Measurements from ENCODE around the gene CDH5.

The CDH5 gene

DNA sequence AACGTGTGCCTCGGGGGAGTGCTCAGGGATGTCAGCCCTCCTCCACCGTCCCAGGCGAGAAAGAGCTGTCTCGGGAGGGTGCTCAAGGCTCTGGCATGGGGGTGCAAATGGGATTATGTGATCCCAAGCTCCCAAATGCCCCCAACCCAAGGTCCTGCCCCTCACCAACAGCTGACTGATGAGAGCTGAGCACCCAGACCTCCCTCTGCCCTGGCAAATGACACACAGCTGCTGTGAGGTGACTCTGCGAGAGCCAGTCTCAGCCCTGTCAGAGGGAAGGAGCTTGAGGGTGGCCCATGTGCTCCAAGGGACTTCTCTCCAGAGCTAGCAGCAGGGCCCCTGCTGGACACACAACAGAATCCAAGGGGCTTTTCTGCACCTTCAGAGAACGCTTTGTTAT is 7.7 kb downstream of the CDH5 start:
- H3K18ac ChIP-seq (ENCODE audit: low read length): no peak overlapping the region
- no peak overlapping the region for H3K4me3 ChIP-seq (ENCODE audit: low read length)
- no peaks in the 10 kb centered on the region for H3K79me2 ChIP-seq (ENCODE audit: control insufficient read depth, insufficient read depth, low read length)
- no peaks in the 10 kb centered on the region for H3K79me1 ChIP-seq (ENCODE audit: low read length)
- H2BK120ac ChIP-seq (ENCODE audit: low read depth, low read length): no peak overlapping the region
- no peak overlapping the region for H3K4me2 ChIP-seq (ENCODE audit: low read length)
- H3K36me3 ChIP-seq (ENCODE audit: control insufficient read depth, insufficient read depth, low read length): no peaks in the 10 kb centered on the region
- no peaks in the 10 kb centered on the region for H3K4me1 ChIP-seq (ENCODE audit: control insufficient read depth, low read depth, low read length)
- no peaks in the 10 kb centered on the region for H3K27me3 ChIP-seq (ENCODE audit: insufficient read depth, low read length, poor library complexity)
- H3K9ac ChIP-seq (ENCODE audit: low read length): no peak overlapping the region
- H4K5ac ChIP-seq (ENCODE audit: low read length): no peak overlapping the region
- WGBS (ENCODE audit: extremely low coverage, insufficient coverage, low lambda C conversion rate): no CpG with 5 or more reads among the region's 7 CpGs
- H3K56ac ChIP-seq (ENCODE audit: low read length): no peak overlapping the region
- H2BK15ac ChIP-seq (replicated peaks; ENCODE audit: low read depth): no peak overlapping the region
- no peak overlapping the region for H2BK5ac ChIP-seq (ENCODE audit: low read length)
- no peak overlapping the region for H3K4ac ChIP-seq (ENCODE audit: low read depth, low read length)
- DNase-seq: no peak
- H3K23ac ChIP-seq (ENCODE audit: low read length): no peak overlapping the region
- no peak overlapping the region for H2AK5ac ChIP-seq (ENCODE audit: low read length)
- H4K8ac ChIP-seq (ENCODE audit: low read depth, low read length): no peak overlapping the region
- no peak overlapping the region for H3K27ac ChIP-seq (ENCODE audit: low read depth, low read length)

DNA sequence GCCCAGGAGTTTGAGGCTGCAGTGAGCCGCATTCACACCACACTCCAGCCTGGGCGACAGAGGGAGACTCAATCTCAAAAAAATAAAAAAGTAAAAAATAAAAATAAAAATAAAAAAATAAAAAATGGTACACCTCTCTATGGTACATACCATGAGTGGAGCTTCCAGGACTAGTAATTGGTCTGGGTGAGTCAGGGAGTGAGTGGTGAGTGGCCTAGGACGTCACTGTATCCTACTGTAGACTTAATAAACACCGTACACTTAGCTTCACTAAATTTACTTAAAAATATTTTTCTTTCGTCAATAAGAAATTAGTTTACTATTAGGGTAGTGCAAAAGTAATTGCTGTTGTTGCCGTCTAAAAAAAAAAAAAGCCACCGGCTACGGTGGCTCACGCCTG is 9.0 kb downstream of the CDH5 start:
- Histone ChIP-seq H3K36me3 (ENCODE audit: control insufficient read depth, insufficient read depth, low read length) (no peaks in the 10 kb centered on the region), H2BK120ac (ENCODE audit: low read depth, low read length) (no peak overlapping the region), H3K27ac (ENCODE audit: low read depth, low read length) (no peak overlapping the region), H3K18ac (ENCODE audit: low read length) (no peak overlapping the region), H3K79me1 (ENCODE audit: low read length) (no peaks in the 10 kb centered on the region), H3K56ac (ENCODE audit: low read length) (no peak overlapping the region), H4K5ac (ENCODE audit: low read length) (no peak overlapping the region), H3K4me1 (ENCODE audit: control insufficient read depth, low read depth, low read length) (no peaks in the 10 kb centered on the region), H2BK5ac (ENCODE audit: low read length) (no peak overlapping the region), H3K27me3 (ENCODE audit: insufficient read depth, low read length, poor library complexity) (no peaks in the 10 kb centered on the region), H2AK5ac (ENCODE audit: low read length) (no peak overlapping the region), H3K4me2 (ENCODE audit: low read length) (no peak overlapping the region), H3K79me2 (ENCODE audit: control insufficient read depth, insufficient read depth, low read length) (no peaks in the 10 kb centered on the region), H3K9ac (ENCODE audit: low read length) (no peak overlapping the region), H3K4ac (ENCODE audit: low read depth, low read length) (no peak overlapping the region), H3K4me3 (ENCODE audit: low read length) (no peak overlapping the region), H3K23ac (ENCODE audit: low read length) (no peak overlapping the region), H2BK15ac (replicated peaks; ENCODE audit: low read depth) (no peak overlapping the region), H4K8ac (ENCODE audit: low read depth, low read length) (no peak overlapping the region)
- no peak for DNase-seq
- WGBS (ENCODE audit: extremely low coverage, insufficient coverage, low lambda C conversion rate): 100% methylated on average over 2 of the region's 9 CpGs

DNA sequence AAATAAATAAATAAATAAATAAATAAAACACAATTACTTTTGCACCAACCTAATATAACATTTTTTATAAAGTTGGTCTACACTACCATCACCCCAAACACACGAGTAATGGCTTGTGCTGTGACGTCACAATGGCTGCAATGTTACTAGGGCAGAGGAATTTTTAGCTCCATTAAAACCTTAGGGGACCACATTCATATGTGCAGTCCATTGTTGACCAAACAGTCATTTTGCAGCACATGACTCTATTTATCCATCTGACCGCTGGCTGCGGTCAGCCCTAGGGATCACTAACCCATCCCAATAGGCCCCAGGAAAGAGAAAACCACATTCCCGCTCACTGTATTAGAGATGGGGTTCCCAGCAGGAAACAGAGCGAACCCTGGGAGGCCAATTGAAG is 9.6 kb downstream of the CDH5 start:
- Histone ChIP-seq H3K27me3 (ENCODE audit: insufficient read depth, low read length, poor library complexity) (no peaks in the 10 kb centered on the region), H3K79me1 (ENCODE audit: low read length) (no peaks in the 10 kb centered on the region), H4K8ac (ENCODE audit: low read depth, low read length) (no peak overlapping the region), H3K36me3 (ENCODE audit: control insufficient read depth, insufficient read depth, low read length) (no peaks in the 10 kb centered on the region), H3K79me2 (ENCODE audit: control insufficient read depth, insufficient read depth, low read length) (no peaks in the 10 kb centered on the region), H3K18ac (ENCODE audit: low read length) (no peak overlapping the region), H2BK5ac (ENCODE audit: low read length) (no peak overlapping the region), H3K4ac (ENCODE audit: low read depth, low read length) (no peak overlapping the region), H2AK5ac (ENCODE audit: low read length) (no peak overlapping the region), H2BK120ac (ENCODE audit: low read depth, low read length) (no peak overlapping the region), H3K56ac (ENCODE audit: low read length) (no peak overlapping the region), H3K27ac (ENCODE audit: low read depth, low read length) (no peak overlapping the region), H4K5ac (ENCODE audit: low read length) (no peak overlapping the region), H3K9ac (ENCODE audit: low read length) (no peak overlapping the region), H3K4me2 (ENCODE audit: low read length) (no peak overlapping the region), H3K4me3 (ENCODE audit: low read length) (no peak overlapping the region), H3K23ac (ENCODE audit: low read length) (no peak overlapping the region), H3K4me1 (ENCODE audit: control insufficient read depth, low read depth, low read length) (no peaks in the 10 kb centered on the region), H2BK15ac (replicated peaks; ENCODE audit: low read depth) (no peak overlapping the region)
- no CpG with 5 or more reads among the region's 6 CpGs for WGBS (ENCODE audit: extremely low coverage, insufficient coverage, low lambda C conversion rate)
- no peak for DNase-seq

DNA sequence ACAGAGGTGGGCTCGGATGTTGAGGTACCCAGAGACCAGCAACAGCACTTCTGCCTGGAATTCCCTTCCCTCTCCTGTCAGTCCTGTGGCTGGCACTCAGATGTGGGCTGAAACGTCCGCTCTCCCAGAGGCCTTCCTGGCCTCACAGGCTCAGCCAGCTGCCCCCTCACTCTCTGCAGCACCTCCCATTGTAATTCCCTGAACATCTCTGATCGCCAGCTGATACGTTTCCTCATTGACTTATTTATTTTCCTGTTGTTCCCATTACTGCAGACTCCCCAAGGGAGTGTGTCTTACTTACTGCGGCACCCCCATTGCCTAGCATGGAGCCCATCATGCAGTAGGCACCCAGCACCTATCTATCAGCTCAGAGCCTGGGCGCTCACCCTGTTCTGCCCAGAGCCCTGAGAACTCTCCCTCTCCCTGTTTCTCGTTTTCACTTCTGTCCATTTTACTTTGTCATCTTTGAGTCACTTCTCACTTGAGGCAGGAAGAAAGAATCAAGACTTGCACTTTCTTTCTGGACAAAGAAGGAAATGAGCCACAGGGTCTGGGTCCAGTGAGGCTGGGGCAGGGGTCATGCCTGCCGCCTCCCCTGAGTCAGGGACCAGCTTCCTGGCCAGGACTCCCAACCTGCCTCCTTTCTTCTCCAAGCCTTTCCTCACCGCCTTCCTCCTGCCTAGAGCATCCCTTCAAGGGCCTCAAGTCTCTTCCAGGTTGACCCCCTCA is 10.2 kb downstream of the CDH5 start:
- H2BK15ac ChIP-seq (replicated peaks; ENCODE audit: low read depth): no peak overlapping the region

DNA sequence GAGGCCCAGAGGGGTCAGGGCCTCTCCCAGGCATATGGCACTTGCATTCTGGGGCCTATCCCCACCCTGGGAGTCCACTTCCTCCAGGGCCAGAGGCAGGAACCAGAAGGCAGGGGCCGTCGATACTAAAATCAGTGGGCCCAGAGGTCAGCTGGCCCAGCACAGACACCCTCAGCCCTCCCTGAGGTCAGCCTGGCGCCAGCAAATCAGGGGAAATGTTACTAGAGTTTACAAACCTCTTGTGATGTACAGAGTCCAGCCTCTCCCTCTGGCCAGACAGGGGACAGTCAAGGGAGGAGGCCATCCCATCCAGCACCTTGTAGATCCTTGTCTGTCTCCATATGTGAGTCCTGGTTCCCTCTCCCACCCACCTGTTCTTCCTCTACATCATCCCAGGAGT is 10.8 kb downstream of the CDH5 start:
- no peak overlapping the region for H4K8ac ChIP-seq (ENCODE audit: low read depth, low read length)
- no peak overlapping the region for H3K27ac ChIP-seq (ENCODE audit: low read depth, low read length)
- no peak overlapping the region for H3K56ac ChIP-seq (ENCODE audit: low read length)
- H3K4me3 ChIP-seq (ENCODE audit: low read length): no peak overlapping the region
- no peak overlapping the region for H3K18ac ChIP-seq (ENCODE audit: low read length)
- H4K5ac ChIP-seq (ENCODE audit: low read length): no peak overlapping the region
- no peak overlapping the region for H3K4me2 ChIP-seq (ENCODE audit: low read length)
- no peak overlapping the region for H2AK5ac ChIP-seq (ENCODE audit: low read length)
- H3K36me3 ChIP-seq (ENCODE audit: control insufficient read depth, insufficient read depth, low read length): no peaks in the 10 kb centered on the region
- H2BK5ac ChIP-seq (ENCODE audit: low read length): no peak overlapping the region
- H3K4me1 ChIP-seq (ENCODE audit: control insufficient read depth, low read depth, low read length): no peaks in the 10 kb centered on the region
- no peak overlapping the region for H2BK120ac ChIP-seq (ENCODE audit: low read depth, low read length)
- WGBS (ENCODE audit: extremely low coverage, insufficient coverage, low lambda C conversion rate): no CpG with 5 or more reads among the region's 3 CpGs
- no peak overlapping the region for H3K4ac ChIP-seq (ENCODE audit: low read depth, low read length)
- no peak overlapping the region for H2BK15ac ChIP-seq (replicated peaks; ENCODE audit: low read depth)
- no peak overlapping the region for H3K9ac ChIP-seq (ENCODE audit: low read length)
- no peak overlapping the region for H3K23ac ChIP-seq (ENCODE audit: low read length)
- H3K27me3 ChIP-seq (ENCODE audit: insufficient read depth, low read length, poor library complexity): no peaks in the 10 kb centered on the region
- no peaks in the 10 kb centered on the region for H3K79me2 ChIP-seq (ENCODE audit: control insufficient read depth, insufficient read depth, low read length)
- DNase-seq: no peak
- H3K79me1 ChIP-seq (ENCODE audit: low read length): no peaks in the 10 kb centered on the region

More for the DNA sequence above, 10.2 kb downstream of the CDH5 start:
- no peaks in the 10 kb centered on the region for H3K27me3 ChIP-seq (ENCODE audit: insufficient read depth, low read length, poor library complexity)
- DNase-seq: no peak
- H3K9ac ChIP-seq (ENCODE audit: low read length): no peak overlapping the region
- H2AK5ac ChIP-seq (ENCODE audit: low read length): no peak overlapping the region
- no peak overlapping the region for H4K5ac ChIP-seq (ENCODE audit: low read length)
- H3K79me2 ChIP-seq (ENCODE audit: control insufficient read depth, insufficient read depth, low read length): no peaks in the 10 kb centered on the region
- H3K4ac ChIP-seq (ENCODE audit: low read depth, low read length): no peak overlapping the region
- no peaks in the 10 kb centered on the region for H3K4me1 ChIP-seq (ENCODE audit: control insufficient read depth, low read depth, low read length)
- H3K23ac ChIP-seq (ENCODE audit: low read length): no peak overlapping the region
- H3K18ac ChIP-seq (ENCODE audit: low read length): no peak overlapping the region
- H4K8ac ChIP-seq (ENCODE audit: low read depth, low read length): no peak overlapping the region
- no peak overlapping the region for H2BK120ac ChIP-seq (ENCODE audit: low read depth, low read length)
- no peak overlapping the region for H3K56ac ChIP-seq (ENCODE audit: low read length)
- no peak overlapping the region for H3K4me3 ChIP-seq (ENCODE audit: low read length)
- no peak overlapping the region for H2BK5ac ChIP-seq (ENCODE audit: low read length)
- no peak overlapping the region for H3K4me2 ChIP-seq (ENCODE audit: low read length)
- no CpG with 5 or more reads among the region's 10 CpGs for WGBS (ENCODE audit: extremely low coverage, insufficient coverage, low lambda C conversion rate)
- H3K79me1 ChIP-seq (ENCODE audit: low read length): no peaks in the 10 kb centered on the region
- H3K27ac ChIP-seq (ENCODE audit: low read depth, low read length): no peak overlapping the region
- no peaks in the 10 kb centered on the region for H3K36me3 ChIP-seq (ENCODE audit: control insufficient read depth, insufficient read depth, low read length)

All from mesendoderm (in vitro differentiated cells).